PC-3 (cell line): Measurements from ENCODE around the gene MAGEB3.

Experiments used
- EZH2 ChIP-seq: fragments of 300-600 bp; sonication (generic); IDR thresholded peaks from one replicate; pipeline ENCODE4 v1.6.1; 2017; ENCODE audit warnings: antibody characterized with exemption, mild to moderate bottlenecking, low read length; ENCODE audit not compliant: unreplicated experiment
- TF ChIP-seq, protein P1 (sequence below): fragments of 300-600 bp; sonication (generic); conservative IDR thresholded peaks from 2 replicates; pipeline ENCODE4 v1.5.1; 2017; ENCODE audit warnings: antibody characterized with exemption, low read depth, mild to moderate bottlenecking, low read length

DNA sequence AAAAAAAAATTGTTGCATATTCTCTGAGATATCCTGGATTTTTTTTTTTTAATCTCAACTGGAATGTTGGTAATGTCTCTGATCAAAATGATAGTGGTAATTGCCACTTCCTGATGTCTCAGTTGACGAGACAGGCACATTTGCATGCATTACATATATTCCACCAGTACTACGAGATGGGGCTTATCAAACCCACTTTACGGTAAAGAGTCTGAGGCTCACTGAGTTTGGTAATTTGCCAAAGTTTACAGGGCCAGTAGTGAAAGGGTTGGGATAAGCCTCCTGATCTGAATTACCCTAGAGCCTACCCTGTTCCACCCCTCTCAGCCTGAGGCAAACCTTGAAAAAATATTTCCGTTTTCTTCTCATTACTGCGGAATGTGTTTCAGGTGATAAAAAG, 9.8 kb upstream of the MAGEB3 start:
- TF ChIP-seq, protein P1, sequence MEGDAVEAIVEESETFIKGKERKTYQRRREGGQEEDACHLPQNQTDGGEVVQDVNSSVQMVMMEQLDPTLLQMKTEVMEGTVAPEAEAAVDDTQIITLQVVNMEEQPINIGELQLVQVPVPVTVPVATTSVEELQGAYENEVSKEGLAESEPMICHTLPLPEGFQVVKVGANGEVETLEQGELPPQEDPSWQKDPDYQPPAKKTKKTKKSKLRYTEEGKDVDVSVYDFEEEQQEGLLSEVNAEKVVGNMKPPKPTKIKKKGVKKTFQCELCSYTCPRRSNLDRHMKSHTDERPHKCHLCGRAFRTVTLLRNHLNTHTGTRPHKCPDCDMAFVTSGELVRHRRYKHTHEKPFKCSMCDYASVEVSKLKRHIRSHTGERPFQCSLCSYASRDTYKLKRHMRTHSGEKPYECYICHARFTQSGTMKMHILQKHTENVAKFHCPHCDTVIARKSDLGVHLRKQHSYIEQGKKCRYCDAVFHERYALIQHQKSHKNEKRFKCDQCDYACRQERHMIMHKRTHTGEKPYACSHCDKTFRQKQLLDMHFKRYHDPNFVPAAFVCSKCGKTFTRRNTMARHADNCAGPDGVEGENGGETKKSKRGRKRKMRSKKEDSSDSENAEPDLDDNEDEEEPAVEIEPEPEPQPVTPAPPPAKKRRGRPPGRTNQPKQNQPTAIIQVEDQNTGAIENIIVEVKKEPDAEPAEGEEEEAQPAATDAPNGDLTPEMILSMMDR: no peak
- no peak for TF ChIP-seq EZH2
